ENCODE measurements around the gene OR5B17.
"Not testable (repeated sequence)": the region's sequence is repeated elsewhere in the genome, so short reads cannot be mapped to it uniquely, and the experiment has no call there.

Gene OR5B17

DNA sequence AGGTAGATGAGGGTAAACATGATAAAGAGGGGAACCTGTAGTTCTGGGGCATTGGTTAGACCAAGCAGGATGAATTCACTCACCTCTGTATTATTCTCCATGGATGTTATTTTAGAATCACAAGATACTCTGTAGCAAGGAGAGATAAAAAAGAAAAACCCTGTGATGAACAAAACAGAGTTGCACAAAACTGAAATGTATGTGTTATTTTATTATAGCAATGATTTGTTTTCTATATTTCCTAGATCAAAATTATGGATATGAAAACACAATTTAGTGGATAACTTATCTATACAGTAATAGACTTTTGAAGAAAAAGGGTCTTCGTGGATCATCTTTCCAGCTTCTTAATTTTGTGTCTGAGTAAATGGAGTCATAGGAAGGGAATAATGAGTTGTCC, at the start of gene OR5B17:
Gene OR5B17 (minus strand): TSS at position 101 of the 400 bp plus-strand sequence. CDS start 0 bp downstream, at position 101.
- DNase-seq (ENCODE audit: low read depth) = no peak

DNA sequence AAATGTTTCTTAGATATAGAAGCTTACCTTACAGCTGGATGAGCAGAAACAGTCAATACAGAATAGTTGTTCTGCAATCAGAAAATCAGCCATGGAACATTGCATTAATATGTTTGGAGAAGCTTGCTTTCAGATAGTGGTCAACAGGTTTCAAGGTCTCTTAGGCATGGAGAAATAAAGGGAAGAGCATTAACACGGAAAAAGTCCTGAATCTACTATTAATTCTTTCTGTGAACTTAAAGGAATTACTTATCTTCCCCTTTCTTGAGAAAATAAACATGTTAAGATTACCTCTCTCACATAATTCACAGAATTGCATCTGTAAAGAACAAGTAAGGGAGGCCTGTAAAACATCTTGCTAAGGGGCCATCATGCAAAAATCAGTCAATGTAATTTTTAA, 47.9 kb upstream of the OR5B17 start, which contains the start of gene OR5B3:
Gene OR5B3 (minus strand): TSS at position 101 of the 400 bp plus-strand sequence. CDS start 3,465 bp downstream, outside the sequence.
- DNase-seq (ENCODE audit: low read depth) = no peak

DNA sequence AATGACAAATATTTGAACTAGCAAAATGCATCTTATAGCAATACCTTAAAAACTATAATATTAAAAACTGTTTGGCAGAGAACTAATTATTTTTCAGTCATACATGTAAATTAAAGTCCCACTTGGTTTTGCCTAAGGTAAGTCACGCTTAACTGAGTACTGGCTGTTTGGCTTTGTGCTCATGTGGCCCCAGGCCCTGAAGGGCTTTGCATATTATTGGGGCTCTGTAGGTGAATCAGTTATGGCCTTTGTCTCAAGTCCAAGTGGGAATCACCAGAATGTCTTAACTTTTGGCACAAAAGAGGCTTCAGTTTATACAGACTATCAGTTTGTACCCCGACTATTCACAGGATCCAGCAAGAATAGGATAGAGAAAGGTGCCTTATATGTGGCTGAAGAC, 40.8 kb upstream of the OR5B17 start:
- DNase-seq (ENCODE audit: low read depth) = not testable (repeated sequence)

DNA sequence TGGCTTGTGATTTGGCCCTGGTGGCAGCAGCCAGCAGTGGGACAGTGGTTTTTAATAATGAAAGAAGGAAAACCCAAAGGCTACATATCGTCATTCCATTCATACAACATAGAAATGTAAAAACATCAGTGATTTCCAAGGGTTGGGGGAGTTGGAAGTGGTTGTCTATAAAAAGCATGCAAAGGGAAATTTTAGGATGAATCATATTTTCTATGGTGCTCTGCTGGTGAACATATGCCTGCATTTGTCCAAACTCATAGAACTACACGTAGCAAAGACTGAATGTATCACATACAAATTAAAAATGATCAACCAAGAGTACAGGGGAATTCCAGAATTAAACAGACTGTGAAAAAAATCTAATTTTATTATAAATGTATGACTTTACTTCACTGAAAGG, 36.7 kb upstream of the OR5B17 start:
- DNase-seq (ENCODE audit: low read depth) = no peak

DNA sequence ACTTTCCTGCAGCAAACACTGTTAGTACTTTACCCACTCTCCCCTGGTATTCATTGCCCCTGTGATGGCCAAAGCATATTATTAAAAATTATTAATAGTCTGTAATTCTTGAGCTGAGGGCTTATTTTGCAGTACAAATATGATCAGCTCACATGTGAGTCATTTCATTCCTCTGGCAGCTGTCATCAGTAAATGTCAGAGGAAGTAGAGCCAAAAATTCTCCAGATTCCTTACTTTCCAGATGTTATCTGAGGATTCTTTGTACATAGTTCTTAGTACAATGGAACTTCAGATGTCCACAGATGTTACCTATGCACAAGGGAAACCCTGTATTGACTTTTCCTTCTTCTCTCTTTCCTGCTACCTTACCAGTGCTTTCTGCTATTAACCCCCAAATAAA, 35.3 kb upstream of the OR5B17 start:
- DNase-seq (ENCODE audit: low read depth) = no peak

DNA sequence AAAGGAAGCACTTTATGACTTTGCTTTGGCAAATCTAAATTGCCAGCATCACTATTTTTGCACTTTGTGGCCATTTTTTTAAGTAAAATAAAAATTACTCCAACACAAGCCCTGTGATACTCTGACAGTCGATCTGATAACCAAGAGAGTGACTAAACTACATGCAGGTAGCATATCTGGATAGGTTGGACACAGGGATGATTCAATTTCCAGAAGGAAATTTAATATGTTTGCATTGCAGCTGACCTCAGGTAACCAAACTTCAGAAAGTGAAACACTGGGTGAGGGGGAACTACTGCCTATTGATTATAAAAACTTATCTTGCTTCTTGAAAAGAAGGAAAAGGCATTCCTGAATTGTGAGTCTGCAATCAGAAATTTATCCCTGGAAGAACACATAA, 33.9 kb upstream of the OR5B17 start:
- DNase-seq (ENCODE audit: low read depth) = no peak

DNA sequence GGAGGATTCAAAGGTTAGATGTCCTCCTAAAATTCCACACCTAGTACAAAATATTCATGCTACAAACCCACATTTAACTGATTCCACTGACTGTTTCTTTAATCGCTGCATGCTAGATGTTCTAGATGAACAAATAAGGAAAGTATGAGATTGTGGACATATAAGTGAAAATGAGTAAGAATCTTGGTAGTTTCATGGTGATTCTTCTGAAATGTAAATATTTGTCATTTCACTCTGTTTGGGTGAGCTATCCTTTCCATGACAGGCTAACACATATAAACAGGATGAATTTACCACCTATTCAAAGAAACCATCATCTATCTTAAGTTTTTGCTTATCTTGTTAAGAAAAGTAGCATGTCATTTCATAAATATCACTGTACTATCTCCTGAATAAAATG, 33.0 kb upstream of the OR5B17 start:
- no peak for DNase-seq (ENCODE audit: low read depth)

DNA sequence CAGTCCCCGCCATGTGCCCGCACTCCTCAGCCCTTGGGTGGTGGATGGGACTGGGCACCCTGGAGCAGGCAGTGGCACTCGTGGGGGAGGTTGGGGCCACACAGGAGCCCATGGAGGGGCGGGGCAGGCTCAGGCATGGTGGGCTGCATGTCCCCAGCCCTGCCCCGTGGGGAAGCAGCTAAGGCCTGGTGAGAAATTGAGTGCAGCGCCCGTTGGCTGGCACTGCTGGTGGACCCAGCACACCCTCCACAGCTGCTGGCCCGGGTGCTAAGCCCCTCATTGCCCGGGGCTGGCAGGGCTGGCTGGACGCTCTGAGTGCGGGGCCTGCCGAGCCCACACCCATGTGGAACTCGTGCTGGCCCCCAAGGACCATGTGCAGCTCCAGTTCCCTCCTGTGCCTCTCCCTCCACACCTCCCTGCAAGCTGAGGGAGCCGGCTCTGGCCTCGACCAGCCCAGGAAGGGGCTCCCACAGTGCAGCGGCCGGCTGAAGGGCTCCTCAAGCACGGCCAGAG, 31.7 kb upstream of the OR5B17 start:
- DNase-seq (ENCODE audit: low read depth) = no peak

DNA sequence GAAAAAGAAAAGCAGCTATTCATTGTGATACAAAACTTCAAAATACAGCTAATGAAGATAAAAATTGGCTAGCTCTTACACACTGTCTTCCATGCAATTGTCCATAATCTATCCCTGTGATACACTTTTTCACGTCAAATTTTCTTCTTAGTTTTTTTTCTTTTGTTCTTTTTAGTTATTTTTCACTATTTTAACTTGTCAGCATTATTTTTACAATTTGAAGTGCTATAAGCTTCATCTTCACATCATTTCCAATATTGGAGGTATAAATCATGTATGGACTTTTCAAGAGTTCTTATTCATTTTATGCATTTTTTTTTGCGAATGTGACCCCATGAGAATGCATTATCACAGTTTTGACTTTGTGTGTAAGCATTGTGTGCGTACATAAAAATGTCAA, 4.1 kb downstream of the OR5B17 start:
- no peak for DNase-seq (ENCODE audit: low read depth)

DNA sequence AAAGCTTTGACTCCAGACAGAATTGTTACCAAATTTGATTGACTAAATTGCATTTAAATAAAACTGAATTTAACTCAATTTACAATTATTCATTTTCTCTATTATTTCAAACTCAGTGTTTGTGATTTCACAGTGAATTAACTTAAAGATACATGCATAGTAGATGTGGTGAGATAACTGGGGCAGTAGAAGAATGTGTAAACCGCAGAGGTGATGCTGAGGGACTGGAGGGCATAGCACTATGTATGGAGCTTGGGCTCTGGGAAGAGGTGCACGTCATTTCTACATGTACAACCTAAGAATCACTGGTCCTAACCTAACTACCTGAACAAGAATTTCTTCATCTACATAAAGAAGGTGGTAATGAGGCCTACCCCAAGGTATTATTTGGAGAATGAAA, 13.7 kb downstream of the OR5B17 start:
- no peak for DNase-seq (ENCODE audit: low read depth)

DNA sequence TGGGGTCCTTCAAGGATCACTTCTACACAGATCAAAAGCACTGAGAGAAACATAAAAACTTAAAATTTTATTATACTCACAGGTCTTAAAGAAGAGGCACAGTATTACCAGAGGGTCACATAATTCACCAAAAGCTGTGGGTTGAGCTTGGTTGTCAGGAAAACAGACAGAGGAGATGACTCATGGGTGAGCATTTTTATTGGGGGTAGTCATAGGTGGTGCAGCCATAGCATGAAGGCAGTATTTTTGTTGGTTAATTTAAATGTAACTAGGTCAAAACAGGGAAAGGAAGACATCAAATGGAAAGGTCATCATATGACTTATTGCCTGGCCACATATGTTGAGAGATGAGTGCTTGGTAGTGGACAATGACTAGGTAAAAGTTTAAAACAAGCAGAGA, 24.2 kb downstream of the OR5B17 start:
- no peak for DNase-seq (ENCODE audit: low read depth)

DNA sequence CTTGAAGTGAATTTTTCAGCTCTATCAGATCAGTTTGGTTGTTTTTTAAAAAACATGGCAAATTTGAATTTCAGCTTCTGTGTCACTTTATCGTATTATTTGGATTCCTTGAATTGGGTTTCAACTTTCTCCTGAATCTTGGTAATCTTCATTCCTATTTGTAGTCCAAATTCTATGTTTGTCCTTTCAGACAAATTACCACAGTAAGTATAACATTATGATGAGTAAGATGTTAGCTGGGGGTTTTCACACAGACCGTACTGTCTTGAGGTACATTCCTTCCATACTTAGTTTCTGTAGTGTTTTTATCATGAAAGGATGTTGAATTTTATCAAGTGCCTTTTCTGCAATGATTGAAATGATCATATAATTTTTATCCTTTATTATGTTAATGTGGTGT, 28.0 kb downstream of the OR5B17 start:
- no peak for DNase-seq (ENCODE audit: low read depth)

DNA sequence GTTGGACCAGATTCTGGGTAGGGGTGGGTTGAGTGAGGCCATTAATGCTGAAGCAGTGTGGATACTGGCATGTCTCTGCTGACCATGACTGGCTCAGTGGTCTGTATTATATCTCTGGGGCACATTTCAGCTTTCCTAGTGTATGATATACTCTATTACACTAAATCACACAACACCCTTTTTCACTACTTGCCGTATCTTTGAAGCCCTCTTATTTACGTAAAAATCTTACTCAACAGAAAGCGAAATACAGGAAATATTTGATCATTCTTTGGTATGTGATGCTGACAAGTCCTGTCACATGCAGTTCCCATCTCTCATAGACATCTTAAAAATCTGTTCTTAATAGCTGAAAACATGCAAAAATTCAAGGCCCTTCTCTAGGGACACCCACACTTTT, 40.3 kb downstream of the OR5B17 start:
- no peak for DNase-seq (ENCODE audit: low read depth)

DNA sequence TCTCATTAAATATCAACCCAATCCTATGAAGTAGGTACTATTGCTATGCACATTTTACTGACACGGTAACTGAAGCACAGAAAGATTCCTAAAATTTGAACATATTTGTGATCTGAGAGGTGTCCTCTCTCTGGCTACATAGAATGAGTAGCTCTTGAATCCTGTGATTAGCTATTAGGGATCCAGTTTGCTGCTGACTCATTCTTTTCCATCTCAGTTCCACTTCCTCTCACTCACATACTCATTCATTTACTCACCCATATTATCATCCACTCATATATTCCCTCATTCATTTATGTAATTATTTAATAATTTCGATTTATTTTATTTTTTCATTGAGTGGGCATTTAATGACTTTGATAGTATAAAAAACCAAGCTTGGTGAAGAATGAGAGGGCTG, 42.7 kb downstream of the OR5B17 start:
- DNase-seq (ENCODE audit: low read depth) = no peak
